Measurements from ENCODE around the gene FTHL17. TPM values are rescaled to one million over a fixed set of nuclear protein-coding genes. Genes with fewer than 3 reads are reported as not detected.

The FTHL17 gene
- total and polyA plus RNA-seq, 2 donors (not counting 1 experiment from before 2014, with no cell fraction given) = not detected

DNA sequence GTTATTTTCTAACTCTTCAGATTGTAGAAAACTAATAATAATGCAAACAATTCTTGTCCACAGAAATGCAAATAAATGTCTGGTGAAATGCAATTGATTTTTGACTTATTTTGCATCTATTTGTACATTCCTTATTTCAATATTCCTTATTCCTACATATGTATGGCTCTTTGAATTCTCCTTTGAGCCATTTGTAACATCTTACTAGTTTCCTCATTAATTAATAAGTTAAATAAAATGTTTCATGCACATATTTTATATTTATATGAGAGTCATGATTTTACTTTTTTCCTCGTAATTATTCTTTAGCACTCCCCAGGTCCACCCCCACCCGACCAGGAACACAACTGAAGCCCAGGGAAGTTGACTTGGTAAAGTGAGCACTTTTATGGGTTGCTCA is 2.7 kb upstream of the FTHL17 start:
- WGBS (ENCODE audit: insufficient coverage) = no CpG with 5 or more reads among the region's 2 CpGs
- POLR2A ChIA-PET = no interaction called here
- CTCF ChIA-PET = no interaction called here

DNA sequence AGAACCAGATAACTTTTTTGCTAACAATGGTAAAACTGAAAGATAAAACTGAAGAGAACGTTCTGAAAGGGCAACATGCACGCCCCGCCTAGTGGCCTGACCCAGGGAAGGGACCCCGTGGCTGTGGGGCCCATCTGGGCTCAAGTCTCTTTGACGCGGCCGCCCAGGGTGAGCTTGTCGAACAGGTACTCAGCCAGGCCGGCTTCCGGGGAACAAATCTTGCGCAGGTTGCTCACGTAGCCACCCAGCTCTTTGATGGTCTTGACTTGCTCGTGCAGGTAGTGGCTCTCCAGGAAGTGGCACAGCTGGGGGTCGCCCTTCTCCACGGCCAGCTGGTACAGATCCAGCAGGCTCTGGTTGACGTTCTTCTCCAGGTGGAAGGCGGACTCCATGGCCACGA is 579 bp downstream of the FTHL17 start:
- no peak overlapping the region for H3K27ac Mint-ChIP-seq
- Histone ChIP-seq H3K4me1 (ENCODE audit: control insufficient read depth in 2 of 2, insufficient read depth in 2 of 2, low read length in 2 of 2) (no peaks in the 10 kb centered on the region), H4K20me1 (ENCODE audit: control insufficient read depth, insufficient read depth, low read length, poor library complexity, severe bottlenecking) (no peaks in the 10 kb centered on the region), H3K4me2 (replicated peaks; ENCODE audit: low read depth, low read length, poor library complexity, severe bottlenecking) (no peak overlapping the region), H3K79me2 (ENCODE audit: control insufficient read depth, insufficient read depth, low read length) (no peaks in the 10 kb centered on the region), H3K4me3 (ENCODE audit: control extremely low read depth in 1 of 5, extremely low read depth in 1 of 5, insufficient read depth in 1 of 5, low read depth in 2 of 5, low read length in 4 of 5) (no peak overlapping the region), H3K27ac (ENCODE audit: low read length in 2 of 2) (no peak overlapping the region), H2AFZ (ENCODE audit: insufficient read depth, low read depth, low read length, poor library complexity, severe bottlenecking) (no peak overlapping the region), H3K9ac (ENCODE audit: low read length) (no peak overlapping the region), H3K27me3 (replicated peaks in 1 of 4; ENCODE audit: control extremely low read depth in 1 of 4, control insufficient read depth in 3 of 4, insufficient read depth in 4 of 4, low read length in 3 of 4) (no peaks in the 10 kb centered on the region), H3K36me3 (replicated peaks in 1 of 2; ENCODE audit: control extremely low read depth in 1 of 2, control insufficient read depth in 1 of 2, extremely low read depth in 1 of 2, insufficient read depth in 2 of 2, low read length in 1 of 2) (no peaks in the 10 kb centered on the region), H3K9me3 (ENCODE audit: control extremely low read depth in 1 of 3, control insufficient read depth in 2 of 3, insufficient read depth in 1 of 3, low read length in 2 of 3) (peaks cover 0 to 4% (median 0%) of the 10 kb centered on the region in 3 donors)
- ATAC-seq (ENCODE audit: low read depth) (no peak), DNase-seq (no peak)
- intact Hi-C loops (cut with micrococcal nuclease) = no loop called here
- no peaks in the 10 kb centered on the region for H3K27me3 Mint-ChIP-seq
- TF ChIP-seq, protein P1, sequence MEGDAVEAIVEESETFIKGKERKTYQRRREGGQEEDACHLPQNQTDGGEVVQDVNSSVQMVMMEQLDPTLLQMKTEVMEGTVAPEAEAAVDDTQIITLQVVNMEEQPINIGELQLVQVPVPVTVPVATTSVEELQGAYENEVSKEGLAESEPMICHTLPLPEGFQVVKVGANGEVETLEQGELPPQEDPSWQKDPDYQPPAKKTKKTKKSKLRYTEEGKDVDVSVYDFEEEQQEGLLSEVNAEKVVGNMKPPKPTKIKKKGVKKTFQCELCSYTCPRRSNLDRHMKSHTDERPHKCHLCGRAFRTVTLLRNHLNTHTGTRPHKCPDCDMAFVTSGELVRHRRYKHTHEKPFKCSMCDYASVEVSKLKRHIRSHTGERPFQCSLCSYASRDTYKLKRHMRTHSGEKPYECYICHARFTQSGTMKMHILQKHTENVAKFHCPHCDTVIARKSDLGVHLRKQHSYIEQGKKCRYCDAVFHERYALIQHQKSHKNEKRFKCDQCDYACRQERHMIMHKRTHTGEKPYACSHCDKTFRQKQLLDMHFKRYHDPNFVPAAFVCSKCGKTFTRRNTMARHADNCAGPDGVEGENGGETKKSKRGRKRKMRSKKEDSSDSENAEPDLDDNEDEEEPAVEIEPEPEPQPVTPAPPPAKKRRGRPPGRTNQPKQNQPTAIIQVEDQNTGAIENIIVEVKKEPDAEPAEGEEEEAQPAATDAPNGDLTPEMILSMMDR (IDR thresholded peaks at IDR 0.05) = no peak
- TF ChIP-seq EZH2 (IDR thresholded peaks at IDR 0.05; ENCODE audit: borderline replicate concordance, insufficient read depth, low read depth, low read length, poor library complexity, severe bottlenecking) = no peak
- POLR2A ChIA-PET = no interaction called here
- H3K4me1 Mint-ChIP-seq = no peaks in the 10 kb centered on the region
- CTCF ChIA-PET = no interaction called here
- 98% methylated on average over 18 of the region's 18 CpGs for WGBS (ENCODE audit: insufficient coverage)
- H3K4me3 Mint-ChIP-seq = no peak overlapping the region
- H3K9me3 Mint-ChIP-seq (ENCODE audit: insufficient read depth) = peaks cover 4% of the 10 kb centered on the region

More for the DNA sequence above, 2.7 kb upstream of the FTHL17 start:
- ATAC-seq (ENCODE audit: low read depth) = no peak
- no peaks in the 10 kb centered on the region for H3K36me3 ChIP-seq (replicated peaks in 1 of 2; ENCODE audit: control extremely low read depth in 1 of 2, control insufficient read depth in 1 of 2, extremely low read depth in 1 of 2, insufficient read depth in 2 of 2, low read length in 1 of 2)
- Mint-ChIP-seq H3K9me3 (ENCODE audit: insufficient read depth) (peaks cover 4% of the 10 kb centered on the region), H3K4me1 (no peaks in the 10 kb centered on the region), H3K4me3 (no peak overlapping the region), H3K27ac (no peak overlapping the region), H3K27me3 (no peaks in the 10 kb centered on the region)
- intact Hi-C loops (cut with micrococcal nuclease) = no loop called here
- H3K4me3 ChIP-seq (ENCODE audit: control extremely low read depth in 1 of 5, extremely low read depth in 1 of 5, insufficient read depth in 1 of 5, low read depth in 2 of 5, low read length in 4 of 5) = no peak overlapping the region
- TF ChIP-seq EZH2 (IDR thresholded peaks at IDR 0.05; ENCODE audit: borderline replicate concordance, insufficient read depth, low read depth, low read length, poor library complexity, severe bottlenecking) = no peak
- TF ChIP-seq, protein P1 (IDR thresholded peaks at IDR 0.05) = no peak
- H3K9ac ChIP-seq (ENCODE audit: low read length) = no peak overlapping the region
- H3K4me2 ChIP-seq (replicated peaks; ENCODE audit: low read depth, low read length, poor library complexity, severe bottlenecking) = no peak overlapping the region
- peaks cover 0 to 4% (median 0%) of the 10 kb centered on the region in 3 donors for H3K9me3 ChIP-seq (ENCODE audit: control extremely low read depth in 1 of 3, control insufficient read depth in 2 of 3, insufficient read depth in 1 of 3, low read length in 2 of 3)
- no peak overlapping the region for H2AFZ ChIP-seq (ENCODE audit: insufficient read depth, low read depth, low read length, poor library complexity, severe bottlenecking)
- H3K27ac ChIP-seq (ENCODE audit: low read length in 2 of 2) = no peak overlapping the region
- no peaks in the 10 kb centered on the region for H3K4me1 ChIP-seq (ENCODE audit: control insufficient read depth in 2 of 2, insufficient read depth in 2 of 2, low read length in 2 of 2)
- H3K79me2 ChIP-seq (ENCODE audit: control insufficient read depth, insufficient read depth, low read length) = no peaks in the 10 kb centered on the region
- no peak for DNase-seq
- no peaks in the 10 kb centered on the region for H4K20me1 ChIP-seq (ENCODE audit: control insufficient read depth, insufficient read depth, low read length, poor library complexity, severe bottlenecking)
- H3K27me3 ChIP-seq (replicated peaks in 1 of 4; ENCODE audit: control extremely low read depth in 1 of 4, control insufficient read depth in 3 of 4, insufficient read depth in 4 of 4, low read length in 3 of 4) = no peaks in the 10 kb centered on the region

Data from B cell (primary cell).